Measurements from ENCODE around the gene ADSS2.
A peak's percentile ranks its signal among the peaks of the same experiment; 100 is the strongest.
"Not testable (repeated sequence)": the region's sequence is repeated elsewhere in the genome, so short reads cannot be mapped to it uniquely, and the experiment has no call there.

ADSS2 gene

GRCh38 chr1:244451539-244451950, at the start of gene ADSS2:
ADSS2 (minus strand) TSS chr1:244451909; CDS start chr1:244451817, 92 bp downstream.
- no peak for DNase-seq (ENCODE audit: low read depth)

GRCh38 chr1:244500515-244500914, 48.8 kb upstream of the ADSS2 start:
- not testable (repeated sequence) for DNase-seq (ENCODE audit: low read depth)

- DNase-seq (ENCODE audit: low read depth), result not testable (repeated sequence)
Observed at GRCh38 chr1:244499484-244499883, 47.8 kb upstream of the ADSS2 start.

GRCh38 chr1:244497805-244498204, 46.1 kb upstream of the ADSS2 start:
- no peak for DNase-seq (ENCODE audit: low read depth)

- no peak for DNase-seq (ENCODE audit: low read depth)
Observed at GRCh38 chr1:244496186-244496585, 44.5 kb upstream of the ADSS2 start.

- DNase-seq (ENCODE audit: low read depth), result no peak
Observed at GRCh38 chr1:244494653-244495052, 42.9 kb upstream of the ADSS2 start.

- not testable (repeated sequence) for DNase-seq (ENCODE audit: low read depth)
Observed at GRCh38 chr1:244484971-244485370, 33.3 kb upstream of the ADSS2 start.

GRCh38 chr1:244473059-244473605, 21.4 kb upstream of the ADSS2 start:
- DNase-seq (ENCODE audit: low read depth), result no peak

- DNase-seq (ENCODE audit: low read depth), result no peak
Observed at GRCh38 chr1:244466724-244467123, 15.0 kb upstream of the ADSS2 start.

DNA sequence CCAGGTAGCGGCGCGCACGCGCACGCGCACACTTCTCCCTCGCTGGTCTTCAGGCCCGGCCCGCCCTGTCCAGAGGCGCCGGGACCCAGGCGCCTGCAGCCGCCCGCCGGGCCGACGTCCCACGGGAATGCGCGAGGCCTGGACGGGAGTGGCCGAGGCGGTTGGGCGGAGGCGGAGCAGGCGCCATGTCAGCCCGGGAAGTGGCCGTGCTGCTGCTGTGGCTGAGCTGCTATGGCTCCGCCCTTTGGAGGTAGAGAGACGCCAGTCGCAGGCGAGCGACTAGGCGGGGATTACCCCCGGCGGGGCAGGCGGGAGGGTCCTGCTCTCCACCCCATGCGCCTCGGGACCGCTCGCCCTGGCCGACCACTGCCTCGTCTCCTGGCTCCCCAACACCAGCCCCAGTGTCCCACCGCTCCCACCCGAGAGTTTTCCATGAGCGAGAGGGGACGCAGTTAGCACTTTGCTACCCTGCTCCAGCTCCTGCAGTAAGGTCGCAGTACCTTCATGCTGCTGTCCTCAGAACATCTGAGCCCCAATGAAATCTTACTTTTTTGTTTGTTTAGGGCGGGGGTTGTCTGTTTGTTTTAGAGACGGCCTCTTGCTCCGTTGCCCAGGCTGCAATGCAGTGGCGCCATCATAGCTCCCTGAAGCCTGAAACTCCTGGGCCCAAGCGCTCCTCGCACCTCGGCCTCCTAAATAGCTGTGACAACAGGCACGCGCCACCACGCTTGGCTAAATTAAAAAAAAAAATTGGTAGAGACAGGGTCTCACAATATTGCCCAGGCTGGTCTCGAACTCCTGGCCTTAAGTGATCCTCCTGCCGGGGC, 9.7 kb upstream of the ADSS2 start, which contains the start of gene CATSPERE:
CATSPERE (plus strand) TSS at position 29 of the 827 bp plus-strand sequence; CDS start at position 186, 157 bp downstream.
- peak; percentile 61 for DNase-seq (ENCODE audit: low read depth)

DNA sequence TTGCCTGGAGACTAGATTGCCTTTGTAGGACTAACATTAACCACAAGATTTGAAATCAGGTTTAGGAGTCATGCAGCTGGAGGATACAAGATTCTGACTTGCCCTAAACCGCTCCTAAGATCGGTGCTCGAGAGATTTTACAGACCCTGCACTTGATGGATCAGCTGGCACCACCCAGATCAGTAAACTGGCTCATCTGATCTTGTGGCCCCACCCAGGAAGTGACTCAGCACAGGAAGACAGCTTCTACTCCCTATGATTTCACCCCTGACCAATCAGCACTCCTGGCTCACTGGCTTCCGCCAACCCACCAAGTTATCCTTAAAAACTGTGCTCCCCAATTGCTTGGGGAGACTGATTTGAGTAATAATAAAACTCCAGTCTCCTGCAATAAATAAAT, 8.5 kb upstream of the ADSS2 start:
- DNase-seq (ENCODE audit: low read depth), result peak; percentile 29

GRCh38 chr1:244458781-244459180, 7.1 kb upstream of the ADSS2 start:
- DNase-seq (ENCODE audit: low read depth), result no peak

DNA sequence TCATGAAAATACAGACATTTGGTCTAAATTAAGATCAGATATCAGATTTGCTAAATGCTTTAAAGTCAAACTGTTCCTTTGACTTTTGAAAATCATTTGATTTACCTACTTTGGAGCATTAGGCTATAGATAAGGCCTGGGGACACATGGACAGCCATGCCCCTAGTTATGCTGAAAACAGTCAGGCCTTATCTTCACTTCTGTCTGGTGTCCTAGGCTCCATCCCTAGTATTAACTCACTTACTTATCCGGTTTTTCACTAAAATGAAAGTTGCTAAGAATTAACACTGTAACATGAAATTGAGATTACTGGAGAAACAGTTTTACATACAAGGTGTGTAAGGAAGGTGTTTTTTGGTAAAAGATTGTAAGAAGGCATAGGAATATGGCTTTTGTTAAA, 4.9 kb upstream of the ADSS2 start:
- no peak for DNase-seq (ENCODE audit: low read depth)

GRCh38 chr1:244454412-244454811, 2.7 kb upstream of the ADSS2 start:
- DNase-seq (ENCODE audit: low read depth), result no peak

- DNase-seq (ENCODE audit: low read depth), result peak; percentile 99
Observed at GRCh38 chr1:244451951-244452795, 464 bp upstream of the ADSS2 start.

GRCh38 chr1:244450597-244451538, 841 bp downstream of the ADSS2 start:
- DNase-seq (ENCODE audit: low read depth), result peak; percentile 42

- DNase-seq (ENCODE audit: low read depth), result no peak
Observed at GRCh38 chr1:244449936-244450508, 1.7 kb downstream of the ADSS2 start.

DNA sequence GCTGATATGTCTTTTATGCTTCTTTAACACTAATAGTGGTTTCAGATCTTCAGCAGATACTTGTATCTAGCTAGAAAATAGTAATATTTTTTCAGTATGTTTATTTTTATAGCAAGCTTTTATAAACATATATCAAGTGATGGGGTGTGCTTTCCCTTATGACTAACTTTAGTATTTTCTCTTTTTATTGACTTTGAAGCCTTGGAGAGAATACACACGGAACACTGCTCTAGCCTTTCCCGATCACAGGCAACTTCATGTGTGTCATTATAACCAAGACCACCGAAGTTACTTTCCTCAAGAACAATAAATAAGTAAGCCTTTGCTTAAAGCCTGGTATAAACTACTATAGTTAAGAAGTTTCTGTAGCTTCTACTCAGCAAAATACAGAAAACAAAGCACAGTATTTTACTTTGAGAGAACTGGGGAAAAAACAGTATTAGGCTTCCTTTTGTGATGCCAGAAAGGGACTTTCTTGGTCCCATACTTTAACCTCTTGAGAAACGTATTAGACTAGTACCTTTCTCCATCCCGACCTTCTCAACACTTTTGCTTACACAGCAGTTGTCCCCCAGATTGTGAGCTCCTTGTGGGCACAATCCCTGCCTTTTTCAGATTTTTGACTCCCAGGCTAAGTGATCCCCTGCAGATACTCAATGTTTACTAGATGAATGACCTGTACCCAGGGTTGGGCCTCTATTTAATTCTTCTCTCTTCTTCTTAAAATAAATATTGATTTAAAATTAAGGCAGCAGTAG, 3.3 kb downstream of the ADSS2 start:
- no peak for DNase-seq (ENCODE audit: low read depth)

GRCh38 chr1:244447552-244447951, 4.2 kb downstream of the ADSS2 start:
- DNase-seq (ENCODE audit: low read depth), result no peak

GRCh38 chr1:244447024-244447423, 4.7 kb downstream of the ADSS2 start:
- no peak for DNase-seq (ENCODE audit: low read depth)
